NAMALWA (cell line): ENCODE results near the gene SPRR1B.
"Not testable (repeated sequence)": the region's sequence is repeated elsewhere in the genome, so short reads cannot be mapped to it uniquely, and the experiment has no call there.

Experiments used
- DNase-seq: peaks from one replicate; pipeline ENCODE4 v3.0.0-alpha.2; 2015; ENCODE audit warnings: low spot score

The SPRR1B gene

DNA sequence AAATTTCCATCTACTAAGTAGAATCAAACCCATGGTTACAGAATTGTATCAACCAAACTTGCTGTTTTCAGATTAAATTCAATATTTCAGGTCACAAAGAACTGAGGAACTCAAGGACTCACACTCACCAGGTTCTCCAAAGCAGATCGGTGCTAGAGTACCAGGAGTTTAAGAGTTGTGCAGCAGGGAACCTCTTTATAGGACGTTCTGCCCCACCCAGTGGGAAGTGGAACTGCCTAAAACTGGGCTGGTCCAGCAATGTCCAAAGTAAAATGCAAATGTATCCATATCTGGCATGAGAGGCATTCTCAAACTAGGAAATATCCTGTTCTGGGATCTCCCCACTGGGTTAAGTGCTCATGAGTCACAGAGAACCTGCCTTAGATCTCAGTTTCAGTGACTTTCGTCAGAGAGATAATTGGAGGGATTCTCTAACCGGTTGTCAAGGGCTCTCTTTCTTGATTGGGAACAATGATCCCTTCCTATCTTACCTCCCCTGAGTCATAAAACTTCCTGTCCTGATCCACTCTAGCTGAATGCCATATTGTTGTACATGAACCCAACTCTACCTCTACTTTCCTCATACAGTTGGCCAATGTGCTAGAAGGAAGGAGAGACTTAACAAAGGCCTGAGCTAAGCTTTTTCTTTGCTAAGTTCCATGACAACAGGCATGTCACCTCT is 10.1 kb downstream of the SPRR1B start, which contains the start of gene SPRR2D:
TSS of gene SPRR2D (minus strand) at position 171 of the 682 bp plus-strand sequence. CDS start 774 bp downstream, outside the sequence.
- no peak for DNase-seq

DNA sequence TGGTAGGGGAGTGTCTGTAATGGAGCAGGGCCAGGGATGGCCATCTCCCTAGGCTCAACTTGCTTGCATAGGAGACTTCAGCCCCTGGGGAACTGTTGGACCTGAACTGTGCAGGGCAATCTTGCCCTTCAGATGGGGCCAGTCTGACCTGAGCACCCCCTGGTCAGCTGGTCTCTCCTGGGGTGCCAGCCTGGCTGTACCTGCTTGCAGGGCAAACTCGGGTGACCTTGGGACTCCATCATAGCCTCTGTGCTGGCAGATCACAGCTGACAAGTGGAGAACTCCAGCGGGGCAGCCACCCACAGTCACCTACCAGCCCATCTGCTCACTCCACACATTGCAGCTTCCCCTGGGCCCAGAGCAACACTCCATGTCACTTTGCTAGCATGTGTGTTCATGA is 18.2 kb downstream of the SPRR1B start:
- no peak for DNase-seq

- not testable (repeated sequence) for DNase-seq
These were observed 25.1 kb downstream of the SPRR1B start for GRCh38 chr1:153056111-153056510.

GRCh38 chr1:153057375-153057774 is 26.4 kb downstream of the SPRR1B start, which contains the start of gene SPRR2A:
SPRR2A (minus strand) TSS chr1:153057512; CDS start chr1:153056735, 777 bp downstream.
- no peak for DNase-seq

- DNase-seq = peak; percentile 11
These were observed 27.2 kb downstream of the SPRR1B start for GRCh38 chr1:153058154-153058553.

- DNase-seq = no peak
These were observed 28.1 kb downstream of the SPRR1B start for GRCh38 chr1:153058826-153059784.

DNA sequence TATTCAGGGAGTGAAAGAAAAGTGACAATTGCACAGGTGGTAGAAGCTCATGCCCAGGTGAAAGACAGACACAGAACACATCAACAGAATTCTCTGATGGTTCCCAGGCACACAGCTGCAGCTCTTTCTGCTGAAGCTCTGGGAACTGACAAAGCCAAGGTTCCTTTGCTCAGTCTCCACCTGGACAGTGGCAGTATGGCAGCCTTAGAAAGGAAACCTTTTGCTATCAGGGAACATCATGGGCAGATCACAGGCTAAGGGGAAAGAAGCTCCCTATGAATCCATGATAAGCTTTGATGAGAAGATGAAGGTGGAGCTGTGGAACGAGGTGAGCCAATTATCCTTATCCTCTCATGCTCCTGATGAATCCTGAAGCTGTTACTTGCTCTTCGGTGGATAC is 39.2 kb downstream of the SPRR1B start:
- DNase-seq = no peak

GRCh38 chr1:153071511-153071910 is 40.5 kb downstream of the SPRR1B start, which contains the start of gene SPRR2B:
SPRR2B (minus strand) TSS chr1:153071611; CDS start chr1:153070839, 772 bp downstream.
- DNase-seq = no peak

GRCh38 chr1:153072806-153073726 is 42.1 kb downstream of the SPRR1B start:
- DNase-seq = no peak

GRCh38 chr1:153081736-153082135 is 50.7 kb downstream of the SPRR1B start:
- no peak for DNase-seq
